GM18873 (cell line): Measurements from ENCODE around the gene DLL3.
A peak's percentile ranks its signal among the peaks of the same experiment; 100 is the strongest.

ENCODE experiments used
- ATAC-seq: cut with Tn5 transposase; IDR thresholded peaks from one replicate; pipeline ENCODE4 v1.9.1; 2021; ENCODE audit warnings: mild to moderate bottlenecking, moderate library complexity, moderate number of reproducible peaks; ENCODE audit not compliant: unreplicated experiment, low FRiP score

The DLL3 gene

GRCh38 chr19:39515551-39516191 is 16.9 kb downstream of the DLL3 start:
- ATAC-seq, result no peak

GRCh38 chr19:39516270-39516669 is 17.5 kb downstream of the DLL3 start:
- no peak for ATAC-seq

GRCh38 chr19:39517432-39517831 is 18.7 kb downstream of the DLL3 start:
- ATAC-seq, result no peak

- ATAC-seq, result no peak
Measured at GRCh38 chr19:39518458-39518857, 19.7 kb downstream of the DLL3 start.

GRCh38 chr19:39518975-39519374 is 20.2 kb downstream of the DLL3 start:
- no peak for ATAC-seq

- no peak for ATAC-seq
Measured at GRCh38 chr19:39520541-39521484, 22.1 kb downstream of the DLL3 start.

GRCh38 chr19:39524495-39524894 is 25.7 kb downstream of the DLL3 start:
- ATAC-seq, result no peak

- no peak for ATAC-seq
Measured at GRCh38 chr19:39525205-39525604, 26.5 kb downstream of the DLL3 start.

GRCh38 chr19:39531834-39532232 is 33.1 kb downstream of the DLL3 start:
- no peak for ATAC-seq

GRCh38 chr19:39532233-39533002 is 33.7 kb downstream of the DLL3 start, which contains the start of gene EID2B:
Gene EID2B (minus strand): TSS chr19:39532852. CDS start chr19:39532802, 50 bp downstream.
- peak; percentile 84 for ATAC-seq

GRCh38 chr19:39533003-39533512 is 34.3 kb downstream of the DLL3 start:
- peak; percentile 20 for ATAC-seq

GRCh38 chr19:39533791-39534190 is 35.0 kb downstream of the DLL3 start:
- no peak for ATAC-seq

- ATAC-seq, result no peak
Measured at GRCh38 chr19:39539165-39539517, 40.4 kb downstream of the DLL3 start.

- ATAC-seq, result peak; percentile 78
Measured at GRCh38 chr19:39539518-39540332, 41.0 kb downstream of the DLL3 start, which contains the start of gene EID2. Gene EID2 (minus strand): TSS chr19:39540161. CDS start chr19:39540079, 82 bp downstream.

GRCh38 chr19:39540333-39540673 is 41.6 kb downstream of the DLL3 start:
- no peak for ATAC-seq

- no peak for ATAC-seq
Measured at GRCh38 chr19:39542206-39542605, 43.5 kb downstream of the DLL3 start.

GRCh38 chr19:39543477-39543857 is 44.7 kb downstream of the DLL3 start:
- ATAC-seq, result no peak

- no peak for ATAC-seq
Measured at GRCh38 chr19:39544226-39544903, 45.6 kb downstream of the DLL3 start.

- no peak for ATAC-seq
Measured at GRCh38 chr19:39544911-39545310, 46.2 kb downstream of the DLL3 start.
